Liver (tissue), 9 donors: ENCODE measurements around the gene LAMP1. TPM values are rescaled to one million over a fixed set of nuclear protein-coding genes. Genes with fewer than 3 reads are reported as not detected.

Experiments
- DNase-seq: peaks from one replicate; pipeline ENCODE4 v3.0.0-alpha.2; 2017; ENCODE audit warnings: low spot score
- H3K27ac ChIP-seq, 2 donors: one replicate each; pipeline ENCODE4 v1.7.0; 2013; ENCODE audit warnings: inconsistent platforms in 2 of 2, low read length in 2 of 2, control low read depth in 1 of 2, low read depth in 1 of 2, mild to moderate bottlenecking in 1 of 2
- H3K27me3 ChIP-seq, 4 donors: one replicate each; pipeline versions ENCODE4 v1.6.1 to v1.7.0; 2013; ENCODE audit warnings: low read length in 3 of 4, inconsistent platforms in 1 of 4, mild to moderate bottlenecking in 1 of 4, moderate library complexity in 1 of 4; ENCODE audit not compliant: control insufficient read depth in 4 of 4, insufficient read depth in 4 of 4
- H3K36me3 ChIP-seq, 4 donors: one replicate each; pipeline versions ENCODE4 v1.6.1 to v1.7.0; 2013; ENCODE audit warnings: low read length in 3 of 4, mild to moderate bottlenecking in 3 of 4, low read depth in 1 of 4, moderate library complexity in 1 of 4; ENCODE audit not compliant: control insufficient read depth in 4 of 4, insufficient read depth in 3 of 4
- H3K4me1 ChIP-seq, 4 donors: one replicate each; pipeline versions ENCODE4 v1.6.1 to v1.7.0; 2013; ENCODE audit warnings: low read length in 3 of 4, mild to moderate bottlenecking in 3 of 4, moderate library complexity in 1 of 4; ENCODE audit not compliant: control insufficient read depth in 4 of 4, insufficient read depth in 4 of 4
- H3K4me3 ChIP-seq, 3 donors: one replicate each; pipeline versions ENCODE4 v1.6.1 to v1.7.0; 2013; ENCODE audit warnings: low read length in 3 of 3, control low read depth in 1 of 3, low read depth in 1 of 3, mild to moderate bottlenecking in 1 of 3
- H3K9ac ChIP-seq, 2 donors: one replicate each; pipeline ENCODE4 v1.7.0; 2013; ENCODE audit warnings: low read length in 2 of 2, mild to moderate bottlenecking in 2 of 2, moderate library complexity in 2 of 2, control low read depth in 1 of 2, low read depth in 1 of 2
- H3K9me3 ChIP-seq, 4 donors: one replicate each; pipeline versions ENCODE4 v1.6.1 to v1.7.0; 2013; ENCODE audit warnings: low read length in 3 of 4; ENCODE audit not compliant: control insufficient read depth in 4 of 4
- ATF3 ChIP-seq: IDR thresholded peaks from 2 replicates; pipeline ENCODE4 v1.6.1; 2016; ENCODE audit warnings: antibody characterized with exemption
- CTCF ChIP-seq: fragments of 150-350 bp; IDR thresholded peaks from 2 replicates; pipeline ENCODE4 v1.5.1; 2017; ENCODE audit warnings: improper control_type of control experiment, low read depth, low read length; ENCODE audit not compliant: missing input control
- EGR1 ChIP-seq, 2 donors: IDR thresholded peaks; 2 replicates each; pipeline ENCODE4 v1.6.1; 2016 to 2018; ENCODE audit warnings: antibody characterized with exemption in 2 of 2, low read depth in 2 of 2
- FOXA1 ChIP-seq: IDR thresholded peaks from 2 replicates; pipeline ENCODE4 v1.6.1; 2016; ENCODE audit warnings: antibody characterized with exemption
- FOXA2 ChIP-seq: IDR thresholded peaks from 2 replicates; pipeline ENCODE4 v1.6.1; 2016; ENCODE audit warnings: antibody characterized with exemption
- GABPA ChIP-seq, 2 donors: IDR thresholded peaks in 1 of 2; conservative IDR thresholded peaks in 1 of 2; 2 replicates each; pipeline ENCODE4 v1.6.1; 2016; ENCODE audit warnings: antibody characterized with exemption in 2 of 2, mild to moderate bottlenecking in 1 of 2, moderate library complexity in 1 of 2
- HNF4A ChIP-seq, 2 donors: conservative IDR thresholded peaks; 2 replicates each; pipeline ENCODE4 v1.6.1; 2016; ENCODE audit warnings: antibody characterized with exemption in 2 of 2, mild to moderate bottlenecking in 2 of 2
- HNF4G ChIP-seq: IDR thresholded peaks from 2 replicates; pipeline ENCODE4 v1.6.1; 2016; ENCODE audit warnings: antibody characterized with exemption
- JUND ChIP-seq, 2 donors: IDR thresholded peaks; 2 replicates each; pipeline ENCODE4 v1.6.1; 2016; ENCODE audit warnings: antibody characterized with exemption in 2 of 2
- MAX ChIP-seq: IDR thresholded peaks from 2 replicates; pipeline ENCODE4 v1.6.1; 2016; ENCODE audit warnings: antibody characterized with exemption
- NR2F2 ChIP-seq: IDR thresholded peaks from 2 replicates; pipeline ENCODE4 v1.6.1; 2016; ENCODE audit warnings: antibody characterized with exemption
- RAD21 ChIP-seq, 2 donors: IDR thresholded peaks; 2 replicates each; pipeline ENCODE4 v1.6.1; 2016; ENCODE audit warnings: antibody characterized with exemption in 2 of 2, mild to moderate bottlenecking in 2 of 2
- REST ChIP-seq: IDR thresholded peaks from 2 replicates; pipeline ENCODE4 v1.6.1; 2016; ENCODE audit warnings: antibody characterized with exemption, mild to moderate bottlenecking
- RXRA ChIP-seq, 2 donors: IDR thresholded peaks; 2 replicates each; pipeline ENCODE4 v1.6.1; 2017 to 2018; ENCODE audit warnings: antibody characterized with exemption in 2 of 2, mild to moderate bottlenecking in 1 of 2
- SP1 ChIP-seq: IDR thresholded peaks from 2 replicates; pipeline ENCODE4 v1.6.1; 2018; ENCODE audit warnings: antibody characterized with exemption, mild to moderate bottlenecking
- TAF1 ChIP-seq: conservative IDR thresholded peaks from 2 replicates; pipeline ENCODE4 v1.6.1; 2016; ENCODE audit warnings: antibody characterized with exemption, mild to moderate bottlenecking
- YY1 ChIP-seq: IDR thresholded peaks from 2 replicates; pipeline ENCODE4 v1.6.1; 2016; ENCODE audit warnings: antibody characterized with exemption, mild to moderate bottlenecking
- ZBTB33 ChIP-seq: IDR thresholded peaks from 2 replicates; pipeline ENCODE4 v1.6.1; 2016; ENCODE audit warnings: antibody characterized with exemption
- WGBS: extraction: QIAGEN DNeasy Blood & Tissue Kit; methylation state at CpG from one replicate; pipeline ENCODE4 v1.1.7; 2013; 5-methylcytosine and 5-hydroxymethylcytosine counted together
- polyA plus RNA-seq, 2 donors: library from polyadenylated mRNA; stranded (reverse) in 1 of 2; unstranded in 1 of 2; fragments of 200-250 nt in 1 of 2; fragments of >200 nt in 1 of 2; fragmentation: Nextera tagmentation in 1 of 2; extraction: Ambion mirVana in 1 of 2; gene quantifications; one replicate each; pipeline versions ENCODE4 v1.2.1 to v1.2.3, GENCODE V29; 2013 to 2015
- total RNA-seq, 2 donors: library from RNA; depleted of rRNA; stranded (reverse); fragments of >200 nt; gene quantifications; one replicate each; pipeline ENCODE4 v1.2.3, GENCODE V29; 2014
- donor health status: healthy.
- donor health status: healthy.
- donor health status: healthy.
- donor health status: healthy.
- donor health status: healthy.

Gene LAMP1
- total and polyA plus RNA-seq, 4 donors, result 24.4 to 160 (median 62.9) TPM

- TF ChIP-seq REST (no peak), TAF1 (no peak), HNF4G (no peak)
Observed at GRCh38 chr13:113317031-113317430, 20.0 kb downstream of the LAMP1 start (continued).

GRCh38 chr13:113318956-113319355 lies 21.9 kb downstream of the LAMP1 start:
- no peak overlapping the region for H3K9ac ChIP-seq
- DNase-seq, result no peak
- H3K27ac ChIP-seq, result no peak overlapping the region
- no peak for TF ChIP-seq YY1
- no peak for TF ChIP-seq TAF1
- no peak for TF ChIP-seq MAX
- H3K9me3 ChIP-seq, result no peaks in the 10 kb centered on the region
- no peak overlapping the region for H3K4me3 ChIP-seq
- H3K27me3 ChIP-seq, result no peaks in the 10 kb centered on the region
- 93% methylated on average over 18 of the region's 18 CpGs for WGBS
- H3K4me1 ChIP-seq, result peaks cover 1 to 12% (median 9%) of the 10 kb centered on the region in 4 donors
- peaks cover 10 to 57% (median 29%) of the 10 kb centered on the region in 4 donors for H3K36me3 ChIP-seq

- WGBS, result 96% methylated on average over 14 of the region's 14 CpGs
- H3K9ac ChIP-seq, result no peak overlapping the region
- no peak overlapping the region for H3K4me3 ChIP-seq
- no peaks in the 10 kb centered on the region for H3K9me3 ChIP-seq
- no peak for DNase-seq
- H3K4me1 ChIP-seq, result peaks cover 1 to 12% (median 9%) of the 10 kb centered on the region in 4 donors
- no peaks in the 10 kb centered on the region for H3K27me3 ChIP-seq
- no peak for TF ChIP-seq CTCF
- no peak for TF ChIP-seq YY1
- no peak for TF ChIP-seq ATF3
- no peak for TF ChIP-seq HNF4G
- TF ChIP-seq SP1, result no peak
- no peak for TF ChIP-seq FOXA1
- TF ChIP-seq NR2F2, result no peak
- TF ChIP-seq FOXA2, result no peak
- no peak for TF ChIP-seq HNF4A (conservative IDR thresholded peaks at IDR 0.05)
- TF ChIP-seq GABPA (IDR thresholded peaks at IDR 0.05 in 1 of 2, conservative IDR thresholded peaks at IDR 0.05 in 1 of 2), result no peak
- no peak for TF ChIP-seq REST
- TF ChIP-seq ZBTB33, result no peak
- TF ChIP-seq RXRA (IDR thresholded peaks at IDR 0.05), result no peak
- no peak for TF ChIP-seq MAX
- no peak for TF ChIP-seq TAF1
- TF ChIP-seq EGR1 (IDR thresholded peaks at IDR 0.05; ENCODE audit: low read depth in 2 of 2), result no peak
- no peak for TF ChIP-seq JUND (IDR thresholded peaks at IDR 0.05)
- TF ChIP-seq RAD21 (IDR thresholded peaks at IDR 0.05), result no peak
- no peak overlapping the region for H3K27ac ChIP-seq
- peaks cover 10 to 61% (median 32%) of the 10 kb centered on the region in 4 donors for H3K36me3 ChIP-seq
Observed at GRCh38 chr13:113319371-113319770, 22.3 kb downstream of the LAMP1 start.
